Measurements from ENCODE around the gene ACKR2. TPM values are rescaled to one million over a fixed set of nuclear protein-coding genes. Genes with fewer than 3 reads are reported as not detected.

Gene ACKR2
- total and polyA plus RNA-seq, 8 donors, result 0.15 to 2.4 (median 0.50) TPM; not detected in 3

DNA sequence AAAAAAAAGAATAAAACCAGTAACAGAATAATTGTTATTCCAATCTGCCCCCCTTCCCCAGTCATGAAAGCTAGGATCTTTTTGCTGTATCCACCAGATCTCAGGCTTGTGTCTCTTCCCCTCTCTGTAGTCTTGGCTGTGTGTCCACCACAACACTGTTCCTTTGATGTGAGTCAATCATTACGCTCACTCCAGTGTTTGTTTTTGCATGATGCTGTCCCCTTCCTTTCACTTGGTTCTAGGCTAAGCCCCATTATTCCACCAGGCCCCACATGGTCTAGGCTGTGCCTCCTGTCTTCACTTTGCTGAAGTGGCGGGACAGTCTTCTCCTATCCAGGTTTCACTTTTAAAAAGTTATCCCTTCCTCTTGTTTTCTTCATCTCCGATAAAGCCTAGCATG, 13.6 kb downstream of the ACKR2 start:
- H3K27me3 ChIP-seq, result no peaks in the 10 kb centered on the region
- H3K27ac ChIP-seq, result no peak overlapping the region
- 85 to 91% (median 88%) methylated on average over 3 of the region's 3 CpGs for WGBS, 5 donors
- no peak overlapping the region for H3K4me3 ChIP-seq
- DNase-seq, result no peak
- TF ChIP-seq POLR2AphosphoS5 (IDR thresholded peaks at IDR 0.05) (no peak), EP300 (IDR thresholded peaks at IDR 0.05) (no peak), CTCF (IDR thresholded peaks at IDR 0.05) (no peak), POLR2A (IDR thresholded peaks at IDR 0.05) (no peak)
- H3K4me1 ChIP-seq, result peaks cover 4 to 21% (median 12%) of the 10 kb centered on the region in 4 donors
- H3K9me3 ChIP-seq, result no peaks in the 10 kb centered on the region
- no peaks in the 10 kb centered on the region for H3K36me3 ChIP-seq
- intact Hi-C loops (cut with DNase I; ENCODE audit: low total_unique reads), result no loop called here

GRCh38 chr3:42823351-42823750, 14.1 kb downstream of the ACKR2 start:
- intact Hi-C loops (cut with DNase I; ENCODE audit: low total_unique reads), result no loop called here
- H3K4me3 ChIP-seq, result no peak overlapping the region
- WGBS, 5 donors, result 62 to 82% (median 73%) methylated on average over 2 of the region's 2 CpGs
- TF ChIP-seq POLR2AphosphoS5 (IDR thresholded peaks at IDR 0.05) (no peak), CTCF (IDR thresholded peaks at IDR 0.05) (no peak), EP300 (IDR thresholded peaks at IDR 0.05) (no peak), POLR2A (IDR thresholded peaks at IDR 0.05) (no peak)
- DNase-seq, result no peak
- H3K27ac ChIP-seq, result no peak overlapping the region
- H3K4me1 ChIP-seq, result peaks cover 4 to 22% (median 12%) of the 10 kb centered on the region in 4 donors
- H3K36me3 ChIP-seq, result no peaks in the 10 kb centered on the region
- no peaks in the 10 kb centered on the region for H3K27me3 ChIP-seq
- no peaks in the 10 kb centered on the region for H3K9me3 ChIP-seq

DNA sequence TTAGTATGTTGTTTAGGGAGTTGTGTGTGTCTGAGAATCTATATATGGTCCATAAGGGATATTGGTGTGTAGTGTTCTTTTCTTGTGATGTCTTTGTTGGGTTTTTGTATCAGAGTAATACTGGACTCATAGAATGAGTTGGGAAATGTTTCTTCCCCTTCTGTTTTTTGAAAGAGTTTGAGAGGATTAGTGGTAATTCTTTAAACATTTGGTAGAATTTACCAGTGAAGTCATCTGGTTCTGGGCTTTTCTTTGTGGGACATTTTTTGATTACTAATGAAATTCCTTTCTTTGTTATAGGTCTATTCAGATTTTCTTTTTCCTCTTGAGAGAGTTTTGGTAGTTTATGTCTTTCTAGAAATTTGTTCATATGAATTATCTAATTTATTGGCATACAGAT, 16.9 kb downstream of the ACKR2 start:
- no peak for TF ChIP-seq CTCF (IDR thresholded peaks at IDR 0.05)
- TF ChIP-seq EP300 (IDR thresholded peaks at IDR 0.05), result no peak
- TF ChIP-seq POLR2A (IDR thresholded peaks at IDR 0.05), result no peak
- no peak overlapping the region for H3K27ac ChIP-seq
- no peaks in the 10 kb centered on the region for H3K36me3 ChIP-seq
- no peak overlapping the region for H3K4me3 ChIP-seq
- H3K27me3 ChIP-seq, result no peaks in the 10 kb centered on the region
- intact Hi-C loops (cut with DNase I; ENCODE audit: low total_unique reads), result no loop called here
- H3K4me1 ChIP-seq, result peaks cover 0 to 18% (median 8%) of the 10 kb centered on the region in 4 donors
- no peaks in the 10 kb centered on the region for H3K9me3 ChIP-seq
- no peak for DNase-seq

GRCh38 chr3:42827023-42827422, 17.8 kb downstream of the ACKR2 start:
- Histone ChIP-seq H3K27me3 (no peaks in the 10 kb centered on the region), H3K27ac (peak overlapping the region in 3 of 5 donors; percentile 6 to 64 (median 31)), H3K4me1 (peaks cover 0 to 22% (median 8%) of the 10 kb centered on the region in 4 donors), H3K36me3 (no peaks in the 10 kb centered on the region), H3K9me3 (no peaks in the 10 kb centered on the region), H3K4me3 (no peak overlapping the region)
- peak in 1 of 3 donors; percentile 50 for TF ChIP-seq POLR2AphosphoS5 (IDR thresholded peaks at IDR 0.05)
- TF ChIP-seq CTCF (IDR thresholded peaks at IDR 0.05), result no peak
- no peak for DNase-seq
- intact Hi-C loops (cut with DNase I; ENCODE audit: low total_unique reads), result no loop called here

Data from stomach (tissue), 9 donors.